ENCODE measurements around the gene HOXD11.

- TF ChIP-seq POLR2A (IDR thresholded peaks at IDR 0.05) (no peak), EP300 (IDR thresholded peaks at IDR 0.05) (no peak)
- TF ChIP-seq, protein P1, sequence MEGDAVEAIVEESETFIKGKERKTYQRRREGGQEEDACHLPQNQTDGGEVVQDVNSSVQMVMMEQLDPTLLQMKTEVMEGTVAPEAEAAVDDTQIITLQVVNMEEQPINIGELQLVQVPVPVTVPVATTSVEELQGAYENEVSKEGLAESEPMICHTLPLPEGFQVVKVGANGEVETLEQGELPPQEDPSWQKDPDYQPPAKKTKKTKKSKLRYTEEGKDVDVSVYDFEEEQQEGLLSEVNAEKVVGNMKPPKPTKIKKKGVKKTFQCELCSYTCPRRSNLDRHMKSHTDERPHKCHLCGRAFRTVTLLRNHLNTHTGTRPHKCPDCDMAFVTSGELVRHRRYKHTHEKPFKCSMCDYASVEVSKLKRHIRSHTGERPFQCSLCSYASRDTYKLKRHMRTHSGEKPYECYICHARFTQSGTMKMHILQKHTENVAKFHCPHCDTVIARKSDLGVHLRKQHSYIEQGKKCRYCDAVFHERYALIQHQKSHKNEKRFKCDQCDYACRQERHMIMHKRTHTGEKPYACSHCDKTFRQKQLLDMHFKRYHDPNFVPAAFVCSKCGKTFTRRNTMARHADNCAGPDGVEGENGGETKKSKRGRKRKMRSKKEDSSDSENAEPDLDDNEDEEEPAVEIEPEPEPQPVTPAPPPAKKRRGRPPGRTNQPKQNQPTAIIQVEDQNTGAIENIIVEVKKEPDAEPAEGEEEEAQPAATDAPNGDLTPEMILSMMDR (IDR thresholded peaks at IDR 0.05): no peak
Observed at GRCh38 chr2:176115883-176116813, 9.1 kb downstream of the HOXD11 start, which contains the start of gene HOXD10.

Data from stomach (tissue), 4 donors.